ENCODE data around the gene ARHGEF38. TPM values are rescaled to one million over a fixed set of nuclear protein-coding genes. Genes with fewer than 3 reads are reported as not detected.

The ARHGEF38 gene
- total and polyA plus RNA-seq, 8 donors = 0.61 to 23.2 (median 2.5) TPM

DNA sequence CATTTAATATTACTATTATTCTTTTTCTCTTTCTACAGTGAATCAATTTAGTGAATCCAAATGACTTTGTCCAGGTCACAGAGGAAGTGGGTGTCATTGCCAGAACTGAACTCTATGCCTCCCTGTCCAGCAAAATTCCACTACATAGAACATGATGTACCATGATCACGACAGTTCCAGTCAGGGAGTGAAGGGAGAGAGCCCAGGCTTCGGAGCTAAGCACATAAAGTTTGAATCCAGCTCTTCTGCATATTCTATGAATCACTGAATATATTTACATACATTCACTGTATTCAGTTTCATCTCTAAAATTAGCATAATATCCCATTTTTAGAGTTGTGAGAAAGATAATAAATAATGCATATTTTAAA, 17.4 kb downstream of the ARHGEF38 start:
- TF ChIP-seq, protein P1, sequence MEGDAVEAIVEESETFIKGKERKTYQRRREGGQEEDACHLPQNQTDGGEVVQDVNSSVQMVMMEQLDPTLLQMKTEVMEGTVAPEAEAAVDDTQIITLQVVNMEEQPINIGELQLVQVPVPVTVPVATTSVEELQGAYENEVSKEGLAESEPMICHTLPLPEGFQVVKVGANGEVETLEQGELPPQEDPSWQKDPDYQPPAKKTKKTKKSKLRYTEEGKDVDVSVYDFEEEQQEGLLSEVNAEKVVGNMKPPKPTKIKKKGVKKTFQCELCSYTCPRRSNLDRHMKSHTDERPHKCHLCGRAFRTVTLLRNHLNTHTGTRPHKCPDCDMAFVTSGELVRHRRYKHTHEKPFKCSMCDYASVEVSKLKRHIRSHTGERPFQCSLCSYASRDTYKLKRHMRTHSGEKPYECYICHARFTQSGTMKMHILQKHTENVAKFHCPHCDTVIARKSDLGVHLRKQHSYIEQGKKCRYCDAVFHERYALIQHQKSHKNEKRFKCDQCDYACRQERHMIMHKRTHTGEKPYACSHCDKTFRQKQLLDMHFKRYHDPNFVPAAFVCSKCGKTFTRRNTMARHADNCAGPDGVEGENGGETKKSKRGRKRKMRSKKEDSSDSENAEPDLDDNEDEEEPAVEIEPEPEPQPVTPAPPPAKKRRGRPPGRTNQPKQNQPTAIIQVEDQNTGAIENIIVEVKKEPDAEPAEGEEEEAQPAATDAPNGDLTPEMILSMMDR (IDR thresholded peaks at IDR 0.05) = no peak
- no peak for TF ChIP-seq EP300 (IDR thresholded peaks at IDR 0.05)
- TF ChIP-seq POLR2A (IDR thresholded peaks at IDR 0.05) = no peak
- TF ChIP-seq POLR2AphosphoS5 (IDR thresholded peaks at IDR 0.05) = no peak
- DNase-seq = no peak
- intact Hi-C loops (cut with DNase I; ENCODE audit: low total_unique reads) = no loop called here
- H3K4me1 ChIP-seq = peaks cover 0 to 6% (median 0%) of the 10 kb centered on the region in 4 donors
- no peaks in the 10 kb centered on the region for H3K9me3 ChIP-seq
- no peak overlapping the region for H3K4me3 ChIP-seq
- 70 to 89% (median 79%) methylated on average over 2 of the region's 2 CpGs for WGBS, 5 donors
- H3K27ac ChIP-seq = no peak overlapping the region
- no peaks in the 10 kb centered on the region for H3K36me3 ChIP-seq
- H3K27me3 ChIP-seq = no peaks in the 10 kb centered on the region

DNA sequence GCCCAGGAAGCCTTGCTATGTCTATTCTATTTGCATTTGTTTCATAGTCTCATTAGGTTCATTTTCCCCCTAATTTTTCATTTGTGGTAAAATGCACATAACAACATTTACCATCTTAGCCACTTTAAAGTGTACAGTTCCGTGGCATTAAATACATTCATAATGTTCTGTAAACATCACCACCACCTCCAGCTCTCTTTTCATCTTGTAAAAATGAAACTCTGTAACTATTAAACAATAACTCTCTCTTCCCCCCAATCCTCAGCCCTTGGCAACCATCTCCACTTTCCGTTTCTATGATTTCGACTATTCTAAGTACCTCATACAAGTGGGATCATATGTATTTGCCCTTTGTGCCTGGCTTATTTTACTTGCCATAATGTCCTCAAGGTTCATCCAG, 19.9 kb downstream of the ARHGEF38 start:
- 76 to 88% (median 82%) methylated on average over 3 of the region's 3 CpGs for WGBS, 5 donors
- TF ChIP-seq, protein P1 (IDR thresholded peaks at IDR 0.05) = no peak
- TF ChIP-seq POLR2A (IDR thresholded peaks at IDR 0.05) = no peak
- TF ChIP-seq POLR2AphosphoS5 (IDR thresholded peaks at IDR 0.05) = no peak
- TF ChIP-seq EP300 (IDR thresholded peaks at IDR 0.05) = no peak

DNA sequence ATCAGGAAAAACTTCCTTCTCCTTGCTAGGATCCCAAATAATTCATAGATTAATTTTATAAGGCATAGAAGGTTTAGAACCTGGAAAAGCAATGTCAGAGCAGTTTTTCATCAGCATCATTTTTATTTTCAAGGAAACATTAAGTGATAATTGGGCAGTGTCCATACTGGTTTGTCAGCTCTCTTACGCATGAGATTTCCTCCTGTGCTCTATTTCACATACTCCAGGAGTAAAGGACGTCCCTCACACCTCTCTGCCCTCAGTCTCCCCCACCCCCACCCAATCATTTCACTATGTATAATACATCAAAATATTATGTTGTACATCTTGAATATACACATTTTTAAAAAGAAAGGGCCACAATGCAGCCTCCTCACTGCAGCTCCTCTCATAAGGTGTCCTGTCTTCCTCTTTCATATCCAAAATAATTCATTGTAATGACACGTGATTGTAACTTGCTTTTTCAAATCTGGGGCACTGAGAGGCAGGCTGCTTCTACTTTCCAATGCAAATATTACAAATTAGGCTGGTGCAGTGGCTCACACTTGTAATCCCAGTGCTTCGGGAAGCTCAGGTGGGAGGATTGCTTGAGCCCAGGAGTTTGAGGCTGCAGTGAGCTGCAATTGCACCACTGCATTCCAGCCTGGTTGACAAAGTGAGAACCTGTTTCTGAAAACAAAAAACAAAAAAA, 34.4 kb downstream of the ARHGEF38 start:
- Histone ChIP-seq H3K27ac (peak overlapping the region; percentile 60 to 80 (median 69)), H3K9me3 (no peaks in the 10 kb centered on the region), H3K36me3 (no peaks in the 10 kb centered on the region), H3K4me3 (no peak overlapping the region), H3K27me3 (no peaks in the 10 kb centered on the region), H3K4me1 (peaks cover 0 to 26% (median 14%) of the 10 kb centered on the region in 4 donors)
- intact Hi-C loops (cut with DNase I; ENCODE audit: low total_unique reads) = no loop called here
- DNase-seq = no peak
- WGBS, 5 donors = 25 to 38% (median 31%) methylated on average over 4 of the region's 4 CpGs
- no peak for TF ChIP-seq POLR2A (IDR thresholded peaks at IDR 0.05)
- TF ChIP-seq EP300 (IDR thresholded peaks at IDR 0.05) = no peak
- no peak for TF ChIP-seq POLR2AphosphoS5 (IDR thresholded peaks at IDR 0.05)
- TF ChIP-seq, protein P1 (IDR thresholded peaks at IDR 0.05) = no peak

More for the DNA sequence above, 19.9 kb downstream of the ARHGEF38 start:
- no peak overlapping the region for H3K4me3 ChIP-seq
- H3K27ac ChIP-seq = no peak overlapping the region
- H3K36me3 ChIP-seq = no peaks in the 10 kb centered on the region
- intact Hi-C loops (cut with DNase I; ENCODE audit: low total_unique reads) = no loop called here
- no peaks in the 10 kb centered on the region for H3K9me3 ChIP-seq
- DNase-seq = no peak
- H3K4me1 ChIP-seq = peaks cover 0 to 6% (median 0%) of the 10 kb centered on the region in 4 donors
- no peaks in the 10 kb centered on the region for H3K27me3 ChIP-seq

DNA sequence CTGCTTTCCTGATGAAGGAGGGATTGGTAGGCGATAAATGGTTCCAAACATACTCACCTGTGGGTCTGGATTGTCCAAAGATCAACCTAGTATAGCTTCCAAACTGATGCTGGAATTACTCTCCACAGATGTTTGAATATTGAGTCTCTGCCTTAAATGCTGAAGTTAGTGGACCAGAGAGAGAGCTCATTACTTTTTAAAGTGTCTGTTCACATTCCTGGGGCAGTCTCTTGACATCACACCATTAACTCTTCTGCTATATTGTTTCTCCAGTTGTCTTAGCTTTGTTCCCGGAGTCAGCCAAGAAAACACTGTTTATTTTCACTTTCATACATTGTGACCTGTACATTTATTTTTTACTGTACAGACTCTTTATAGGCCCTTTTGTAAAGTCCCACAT, 35.4 kb downstream of the ARHGEF38 start:
- Histone ChIP-seq H3K4me1 (peaks cover 0 to 26% (median 14%) of the 10 kb centered on the region in 4 donors), H3K27ac (peak overlapping the region; percentile 60 to 76 (median 68))
- 44 to 59% (median 55%) methylated on average over 2 of the region's 2 CpGs for WGBS, 5 donors

More for the DNA sequence above, 35.4 kb downstream of the ARHGEF38 start:
- Histone ChIP-seq H3K9me3 (no peaks in the 10 kb centered on the region), H3K27me3 (no peaks in the 10 kb centered on the region), H3K4me3 (no peak overlapping the region), H3K36me3 (no peaks in the 10 kb centered on the region)
- TF ChIP-seq, protein P1 (IDR thresholded peaks at IDR 0.05) = no peak
- no peak for TF ChIP-seq EP300 (IDR thresholded peaks at IDR 0.05)
- TF ChIP-seq POLR2A (IDR thresholded peaks at IDR 0.05) = no peak
- no peak for TF ChIP-seq POLR2AphosphoS5 (IDR thresholded peaks at IDR 0.05)
- intact Hi-C loops (cut with DNase I; ENCODE audit: low total_unique reads) = no loop called here
- no peak for DNase-seq
